ENCODE results near the gene CFL2. TPM values are rescaled to one million over a fixed set of nuclear protein-coding genes. Genes with fewer than 3 reads are reported as not detected.

The CFL2 gene
- 48.1 and 60.9 TPM in 2 replicates for polyA plus RNA-seq (2012; rRNA removed)
- 79.2 and 118 TPM in 2 replicates for polyA plus RNA-seq (2012; cell fraction: cytosol; rRNA removed)
- 11.8 and 30.0 TPM in 2 replicates for polyA plus RNA-seq (2012; cell fraction: nucleus; rRNA removed)

- Histone ChIP-seq H3K9me3 (no peaks in the 10 kb centered on the region), H3K4me2 (peak within 1 kb of the TSS; percentile 65), H3K36me3 (replicated peaks in 1 of 2; ENCODE audit: control insufficient read depth in 1 of 2, insufficient read depth in 2 of 2, low read length in 1 of 2) (peaks cover 15% of the 10 kb centered on the region in 2 experiments), H3K9me2 (no peaks in the 10 kb centered on the region), H3K79me2 (ENCODE audit: insufficient read depth) (peaks cover 43% of the 10 kb centered on the region), H3K4me1 (ENCODE audit: control insufficient read depth in 1 of 2, insufficient read depth in 2 of 2, low read depth in 1 of 2, low read length in 1 of 2) (peaks cover 27 to 29% of the 10 kb centered on the region in 2 experiments), H3F3A (replicated peaks; ENCODE audit: insufficient read depth) (peaks cover 41% of the 10 kb centered on the region), H3K4me3 (ENCODE audit: low read depth in 2 of 2, low read length in 1 of 2) (peak within 1 kb of the TSS; percentile 68 to 83), H4K20me1 (ENCODE audit: insufficient read depth) (0 out of 2 replicates have a peak, but pooled peaks cover 3% of the 10 kb centered on the region), H2AFZ (ENCODE audit: low read depth) (peak within 1 kb of the TSS; percentile 69), H3K27me3 (ENCODE audit: insufficient read depth) (no peaks in the 10 kb centered on the region), H3K27ac (ENCODE audit: low read depth in 2 of 2, low read length in 1 of 2) (peak within 1 kb of the TSS; percentile 90 to 91), H3K9ac (peak within 1 kb of the TSS; percentile 88)
- 2% methylated on average over 18 of the region's 76 CpGs for WGBS (ENCODE audit: low lambda C conversion rate)
- CTCF ChIA-PET, result interaction anchor here (0.8 to 5.5 kb wide), 4 partner anchors 9 to 68 kb away, joined by 3 to 56 read pairs (median 14); no protein-coding TSS in a partner anchor
- POLR2A ChIA-PET, result interaction anchor here (0.6 to 1.4 kb wide), 4 partner anchors 9 to 160 kb away, joined by 3 to 5 read pairs (median 4); no protein-coding TSS in a partner anchor
- peak; percentile 97 for DNase-seq
- TF ChIP-seq CHD2 (IDR thresholded peaks at IDR 0.05; ENCODE audit: low read length, partially characterized antibody), result no peak
- no peak for TF ChIP-seq SMC3 (IDR thresholded peaks at IDR 0.05; ENCODE audit: low read depth, low read length)
- TF ChIP-seq MAX (IDR thresholded peaks at IDR 0.05; ENCODE audit: low read depth), result peak; percentile 71
- no peak for TF ChIP-seq RCOR1 (IDR thresholded peaks at IDR 0.05; ENCODE audit: low read length)
- peak; percentile 71 for TF ChIP-seq POLR2AphosphoS5 (IDR thresholded peaks at IDR 0.05; ENCODE audit: low read depth, low read length)
- TF ChIP-seq CTCF (IDR thresholded peaks at IDR 0.05), result no peak
- TF ChIP-seq SIN3A (IDR thresholded peaks at IDR 0.05; ENCODE audit: borderline replicate concordance, low read depth, low read length), result no peak; the same call in 1 of the 2 replicates
- TF ChIP-seq USF1 (IDR thresholded peaks at IDR 0.05; ENCODE audit: borderline replicate concordance, low read depth), result peak; percentile 91
- no peak for TF ChIP-seq TCF12 (IDR thresholded peaks at IDR 0.05)
- no peak for TF ChIP-seq REST (IDR thresholded peaks at IDR 0.05; ENCODE audit: low read depth, low read length)
- no peak for TF ChIP-seq GATA2 (CRISPR knock-in tag; IDR thresholded peaks at IDR 0.05)
- TF ChIP-seq IRF3 (IDR thresholded peaks at IDR 0.05; ENCODE audit: low read depth, low read length), result no peak
- TF ChIP-seq ELF1 (IDR thresholded peaks at IDR 0.05), result no peak
- no peak for TF ChIP-seq FOSL2 (IDR thresholded peaks at IDR 0.05; ENCODE audit: borderline replicate concordance, low read depth)
- TF ChIP-seq YY1 (IDR thresholded peaks at IDR 0.05; ENCODE audit: low read depth), result peak; percentile 40; the same call in 1 of the 2 replicates
- TF ChIP-seq RFX5 (IDR thresholded peaks at IDR 0.05; ENCODE audit: low read length), result no peak
- no peak for TF ChIP-seq TEAD4 (IDR thresholded peaks at IDR 0.05; ENCODE audit: borderline replicate concordance, insufficient read depth)
- no peak for TF ChIP-seq NFIC (IDR thresholded peaks at IDR 0.05; ENCODE audit: borderline replicate concordance)
- TF ChIP-seq FOXJ3 (CRISPR knock-in tag; IDR thresholded peaks at IDR 0.05), result no peak
- peak; percentile 18; the same call in 1 of the 2 replicates for TF ChIP-seq MXI1 (IDR thresholded peaks at IDR 0.05; ENCODE audit: low read depth, low read length)
- TF ChIP-seq TAF1 (IDR thresholded peaks at IDR 0.05; ENCODE audit: borderline replicate concordance, low read depth, low read length), result peak; percentile 78
- TF ChIP-seq ZBTB33 (IDR thresholded peaks at IDR 0.05; ENCODE audit: borderline replicate concordance, low read depth), result no peak
Observed at GRCh38 chr14:34714320-34715126, at the start of gene CFL2. Gene CFL2 (minus strand): TSS chr14:34714593. CDS start chr14:34714540, 53 bp downstream.
